Left renal pelvis (tissue), 4 donors: ENCODE measurements around the gene ROR1. TPM values are rescaled to one million over a fixed set of nuclear protein-coding genes. Genes with fewer than 3 reads are reported as not detected.

Source experiments
- polyA plus RNA-seq, 4 donors: library from polyadenylated mRNA; unstranded; fragments of 120-200 nt; gene quantifications; one replicate each; pipeline ENCODE4 v1.2.1, GENCODE V29; 2013; ENCODE audit not compliant: insufficient read length in 4 of 4

Gene ROR1
- polyA plus RNA-seq, 4 donors = 28.2 to 116 (median 39.3) TPM

Other genes with a start within 250 kb of the ROR1 start
- gene PGM1, start 180.6 kb upstream of the ROR1 start, polyA plus RNA-seq = 10 to 100 TPM; 30.3 to 51.1 (median 31.9) TPM